DND-41 (cell line): ENCODE results near the gene ITIH1.

Experiments
- CTCF ChIP-seq: IDR thresholded peaks from 2 replicates; pipeline ENCODE4 v1.5.1; 2012; ENCODE audit warnings: borderline replicate concordance, low read length, moderate library complexity, mild to moderate bottlenecking; ENCODE audit not compliant: poor library complexity, severe bottlenecking; ENCODE audit errors: extremely low read depth
- EZH2 ChIP-seq: IDR thresholded peaks from 3 replicates; pipeline ENCODE4 v1.6.1; 2012; ENCODE audit warnings: borderline replicate concordance, low read depth, mild to moderate bottlenecking, moderate library complexity, low read length, inconsistent platforms; ENCODE audit not compliant: severe bottlenecking

DNA sequence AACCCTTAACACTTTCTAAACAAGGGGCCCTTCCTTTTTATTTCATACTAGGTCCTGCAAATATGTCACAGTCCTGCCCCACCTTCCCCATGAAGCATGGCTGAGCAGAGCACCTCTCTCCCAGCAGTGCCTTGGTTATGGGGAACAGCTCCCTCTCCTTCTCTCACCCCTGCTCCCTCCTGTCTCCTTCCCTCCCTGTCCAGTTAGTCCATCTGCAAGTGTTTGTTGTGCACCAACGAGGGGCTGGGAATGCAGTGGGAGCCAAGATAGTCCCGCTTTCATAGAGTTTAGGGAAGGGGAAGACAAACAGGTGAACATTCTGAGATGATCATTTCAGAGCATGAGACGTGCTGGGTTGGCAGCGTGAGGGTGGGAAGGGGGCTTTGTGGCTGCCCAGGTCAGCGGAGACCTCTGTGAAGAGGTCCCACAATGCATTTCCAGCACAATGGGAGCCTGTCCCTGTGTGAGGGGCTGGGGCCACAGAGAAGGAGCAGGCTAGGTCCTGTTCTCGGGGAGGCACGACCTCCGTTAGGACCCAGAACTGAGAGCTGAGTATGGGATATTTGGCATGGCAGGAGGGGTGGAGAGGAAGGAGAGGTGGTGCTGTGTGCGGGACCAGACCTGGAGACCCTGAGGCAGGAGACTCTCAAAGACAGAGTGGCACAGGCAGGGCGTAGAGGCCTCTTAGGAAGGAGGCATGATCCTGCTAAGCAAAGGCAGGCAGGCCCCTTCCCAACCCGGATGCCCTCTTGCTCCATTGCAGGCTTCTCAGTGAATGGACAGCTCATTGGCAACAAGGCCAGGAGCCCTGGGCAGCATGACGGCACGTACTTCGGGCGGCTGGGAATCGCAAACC, 11.7 kb downstream of the ITIH1 start:
- TF ChIP-seq CTCF (no peak), EZH2 (no peak)
